GM11168 (cell line): ENCODE measurements around the gene CNPY4.

Source experiments
- in situ Hi-C: fragments of 300-500 bp; cut with MboI; formaldehyde crosslinking; loops from one replicate; pipeline ENCODE4 v1.12.0; 2022; ENCODE audit warnings: low sequenced_read_pairs; ENCODE audit not compliant: unreplicated experiment

Gene CNPY4

GRCh38 chr7:100163006-100163531 is 43.6 kb downstream of the CNPY4 start:
- in situ Hi-C loops: no loop called here

DNA sequence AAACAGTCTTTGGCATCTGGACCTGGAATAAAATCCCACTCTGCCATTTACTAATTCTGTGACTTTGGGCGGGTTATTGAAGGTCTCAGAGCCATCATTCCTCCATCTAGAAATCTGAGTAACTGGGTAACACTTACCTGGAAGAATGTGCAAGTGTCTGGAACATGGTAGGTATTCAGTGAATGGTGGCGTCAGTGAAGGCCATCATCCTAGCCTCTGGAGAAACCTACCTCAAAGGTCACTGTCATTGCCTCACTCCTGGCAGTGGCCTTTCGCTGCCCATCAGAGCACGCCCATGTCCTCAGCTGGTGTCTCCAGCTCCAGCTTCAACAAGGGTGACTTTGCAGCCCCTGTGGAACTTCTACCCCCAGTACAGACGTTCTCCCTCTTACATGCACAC is 44.4 kb downstream of the CNPY4 start:
- in situ Hi-C loops: no loop called here

GRCh38 chr7:100166317-100166940 is 47.0 kb downstream of the CNPY4 start:
- in situ Hi-C loops: no loop called here

DNA sequence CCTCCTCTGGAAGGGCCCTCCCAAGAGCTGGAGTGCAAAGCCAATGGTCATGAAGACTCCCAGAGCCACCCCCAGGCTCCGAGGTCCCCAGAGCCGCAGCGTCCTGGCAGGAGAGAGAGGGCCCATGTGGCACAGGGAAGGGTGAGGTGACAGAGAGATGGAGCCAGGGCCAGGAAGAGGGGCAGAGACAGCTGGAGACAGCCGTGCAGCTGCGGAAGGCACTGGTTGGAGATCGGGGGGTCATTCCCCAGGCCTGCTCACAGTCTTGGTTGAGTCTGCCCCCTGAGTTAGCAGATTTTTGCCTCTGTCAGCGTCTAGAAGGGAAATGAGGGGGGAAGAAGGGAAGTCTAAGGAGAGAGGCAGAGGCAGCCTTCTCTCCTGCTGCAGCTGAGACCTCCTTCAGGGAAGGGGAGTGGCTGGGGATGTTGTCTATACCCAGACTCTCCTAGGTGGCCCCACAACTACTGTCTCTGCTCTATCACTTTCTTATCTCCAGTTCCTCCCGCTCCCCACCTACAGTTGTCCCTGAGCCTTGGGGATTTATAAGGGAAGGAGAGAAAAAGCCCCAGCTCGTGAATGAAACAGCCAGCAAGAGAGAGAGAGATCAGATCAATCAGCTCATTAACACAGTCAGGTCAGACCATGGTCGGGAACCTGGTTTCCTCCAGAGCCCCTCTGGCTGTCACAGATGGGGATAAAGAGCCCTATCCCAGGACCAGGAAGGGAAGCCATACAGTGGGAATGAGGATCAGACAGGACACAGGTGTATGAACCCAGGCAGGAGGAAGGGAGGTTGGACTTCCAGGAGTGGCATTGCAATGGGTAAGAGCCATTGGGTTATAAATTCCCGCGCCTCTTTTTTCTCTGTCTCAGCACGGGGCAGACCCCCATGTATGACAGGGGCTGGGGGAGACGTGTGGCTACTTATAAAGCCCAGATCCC is 47.8 kb downstream of the CNPY4 start:
- in situ Hi-C loops: no loop called here

DNA sequence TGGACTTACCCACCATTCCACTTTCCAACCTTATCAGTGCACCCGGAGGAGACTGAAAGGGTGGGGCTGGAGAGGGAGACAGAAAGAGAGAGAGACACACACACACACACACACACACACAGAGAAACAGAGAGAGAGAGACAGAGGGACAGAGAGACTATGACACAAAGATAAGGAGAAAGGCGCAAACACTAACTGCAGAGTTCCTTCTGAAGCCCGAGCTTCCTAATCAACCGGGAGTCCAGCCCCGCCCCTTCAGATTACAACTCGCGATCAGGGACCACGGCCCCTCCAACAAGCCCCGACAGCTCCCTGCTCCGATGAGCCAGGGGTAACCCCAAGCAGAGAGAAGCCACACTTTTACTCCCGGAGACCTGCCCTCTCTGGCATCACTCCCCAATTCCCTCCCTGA is 48.5 kb downstream of the CNPY4 start:
- in situ Hi-C loops: no loop called here

- in situ Hi-C loops: no loop called here
These were observed 49.9 kb downstream of the CNPY4 start for GRCh38 chr7:100169147-100169850.

DNA sequence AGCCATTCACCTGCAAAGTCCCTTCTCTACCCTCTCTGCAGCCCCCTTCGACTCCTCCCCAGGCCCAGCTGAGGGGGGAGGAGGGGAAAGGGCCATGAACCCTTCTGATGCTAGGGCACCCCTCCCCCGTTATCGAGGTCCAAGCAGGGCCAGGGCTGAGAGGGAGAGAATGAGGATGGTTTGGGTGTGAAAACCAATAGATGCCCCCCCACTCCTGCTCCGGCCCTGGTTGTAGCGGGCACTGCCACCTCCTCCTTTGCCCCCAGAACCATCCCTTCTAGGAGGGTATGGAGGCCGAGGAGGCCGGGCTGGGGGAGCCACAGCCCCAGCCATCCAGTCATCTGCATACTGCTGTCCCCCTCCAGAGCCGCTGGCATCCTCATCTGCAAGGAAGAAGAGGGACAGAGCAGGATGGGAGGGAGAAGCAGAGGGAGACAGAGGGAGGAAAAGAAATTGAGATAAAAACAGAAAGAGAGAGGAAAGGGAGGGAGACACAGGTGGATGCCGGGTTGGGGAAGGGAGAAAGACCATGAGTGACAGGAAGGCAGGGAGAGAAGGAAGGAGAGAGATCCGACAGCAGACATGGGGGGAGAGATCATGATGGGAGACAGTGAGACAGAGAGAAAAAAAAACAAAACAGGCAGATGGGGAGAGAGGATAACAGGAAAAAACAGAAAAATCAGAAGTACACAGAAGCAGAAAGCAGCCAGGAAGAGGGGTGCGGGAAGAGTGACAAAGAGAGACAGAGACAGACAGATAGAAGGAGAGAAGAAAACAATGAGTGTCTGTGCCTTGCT is 50.9 kb downstream of the CNPY4 start:
- in situ Hi-C loops: no loop called here

DNA sequence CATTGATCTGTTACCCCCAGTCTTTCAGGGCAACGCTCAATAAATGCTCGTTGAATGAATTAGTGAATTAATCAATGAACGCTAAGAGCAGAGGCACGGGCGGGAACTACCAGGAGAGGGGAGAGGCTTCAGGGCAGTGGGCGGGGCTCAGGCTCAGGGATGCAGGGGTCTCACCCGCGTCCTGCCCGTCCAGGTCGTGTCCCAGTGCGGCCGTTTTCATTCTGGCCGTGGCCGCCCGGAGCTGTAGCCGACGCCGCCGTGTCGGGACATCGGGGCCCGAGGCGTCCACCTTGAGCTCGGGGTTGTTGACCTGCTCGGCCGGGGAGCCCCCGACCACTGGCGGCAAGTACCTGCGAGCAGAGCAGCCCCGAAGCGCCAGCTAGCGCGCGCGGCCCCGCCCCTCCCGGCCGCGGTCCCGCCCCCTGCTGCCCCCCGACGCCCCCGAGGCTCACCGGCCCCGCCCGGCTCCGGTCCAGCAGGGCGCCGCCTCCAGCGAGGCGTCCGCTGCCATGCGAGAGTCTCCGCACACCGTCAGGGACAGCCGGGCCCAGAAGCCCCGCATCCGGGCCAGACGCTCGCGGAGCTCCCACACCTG is 51.8 kb downstream of the CNPY4 start:
- in situ Hi-C loops: no loop called here

DNA sequence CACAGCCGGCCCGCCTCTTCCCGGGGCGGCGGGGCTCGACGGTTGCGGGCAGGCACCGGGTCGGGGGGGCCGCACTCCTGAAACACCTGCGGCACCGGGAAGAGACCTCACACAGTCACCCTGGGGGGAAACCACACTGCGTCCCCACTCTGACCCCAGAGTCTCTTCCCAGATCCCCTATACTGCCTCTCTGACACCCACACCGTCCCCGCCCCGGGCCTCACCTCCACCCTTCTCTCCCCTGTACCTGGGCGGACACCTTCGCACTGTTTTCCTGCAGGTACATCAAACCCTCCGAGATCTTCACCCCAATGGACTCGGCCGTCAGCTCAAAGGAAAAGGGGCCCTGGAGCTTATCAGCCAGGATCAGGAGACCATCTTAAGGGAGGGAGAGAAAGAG is 52.4 kb downstream of the CNPY4 start:
- in situ Hi-C loops: no loop called here

- in situ Hi-C loops: no loop called here
These were observed 54.5 kb downstream of the CNPY4 start for GRCh38 chr7:100173806-100174495.

DNA sequence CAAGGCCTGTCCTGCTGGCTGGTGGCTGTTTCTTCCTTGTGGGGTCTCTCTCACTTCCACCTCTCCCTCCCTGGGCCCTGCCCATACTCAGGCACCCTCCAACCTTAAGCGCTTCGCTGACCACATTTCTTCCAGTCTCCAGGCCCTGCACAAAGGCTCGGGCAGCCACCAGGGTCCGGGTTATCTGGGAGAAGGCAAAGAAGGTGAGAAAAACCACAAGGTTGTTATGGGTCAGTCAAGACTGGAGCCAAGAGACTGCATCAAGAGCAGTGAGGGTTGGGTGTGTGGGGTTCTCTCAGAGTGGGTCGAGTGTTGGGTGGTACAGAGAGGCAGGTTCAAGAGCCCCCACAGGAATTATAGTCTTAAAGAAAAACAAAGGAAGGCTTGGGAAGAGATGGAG is 55.1 kb downstream of the CNPY4 start:
- in situ Hi-C loops: no loop called here
